AG08396 (cell line): ENCODE data around the gene CDC25C.
A peak's percentile ranks its signal among the peaks of the same experiment; 100 is the strongest.

Experiments
- DNase-seq: peaks from one replicate; pipeline ENCODE4 v3.0.0; 2012; ENCODE audit warnings: low spot score, mixed read lengths

The CDC25C gene

DNA sequence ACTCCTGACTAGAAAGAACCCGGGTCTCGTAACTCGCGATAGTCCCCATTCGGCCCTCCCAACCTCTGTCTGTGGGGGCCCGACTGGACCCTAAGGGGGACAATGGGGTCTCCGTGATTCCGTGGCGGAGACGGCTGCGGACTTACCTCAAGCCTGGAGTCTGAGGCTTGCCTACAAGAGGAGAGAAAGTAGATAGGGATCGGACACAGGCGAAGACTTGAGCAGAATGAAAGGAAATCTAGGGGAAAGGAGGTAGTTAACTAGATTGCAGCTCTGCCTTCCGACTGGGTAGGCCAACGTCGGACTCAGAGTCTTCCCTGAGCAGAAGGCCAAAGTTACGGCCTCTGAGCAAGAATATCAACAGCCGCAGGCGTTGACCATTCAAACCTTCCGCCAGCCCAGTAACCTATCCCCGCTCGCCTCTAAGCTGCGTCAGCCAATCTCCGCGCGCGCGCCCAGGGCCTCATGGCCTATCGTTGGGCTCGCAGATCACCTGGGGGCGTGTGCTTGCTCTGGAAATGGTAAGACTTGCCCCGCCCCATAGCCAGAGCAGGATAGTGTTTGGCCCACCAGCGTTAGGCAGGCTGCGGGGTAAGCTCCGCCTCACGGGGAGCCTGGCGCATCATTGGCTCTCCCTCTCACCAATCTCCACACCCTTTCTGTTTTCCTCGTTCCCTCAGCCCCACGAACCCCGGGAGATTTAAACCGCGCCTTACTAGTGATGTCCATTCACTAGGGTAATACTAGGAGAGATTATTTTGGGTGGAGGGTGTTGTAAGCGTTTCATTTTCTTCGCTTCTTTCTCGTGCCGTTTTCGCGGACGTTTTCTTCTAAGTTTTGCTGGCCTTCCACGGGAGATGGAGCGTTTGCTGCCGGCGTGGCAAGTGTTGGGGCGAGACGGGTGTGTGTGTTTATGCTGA lies at the start of gene CDC25C:
Gene CDC25C, minus strand, starts transcription at position 356 of the 920 bp plus-strand sequence. CDS start 624 bp downstream, outside the sequence.
- peak; percentile 97 for DNase-seq

DNA sequence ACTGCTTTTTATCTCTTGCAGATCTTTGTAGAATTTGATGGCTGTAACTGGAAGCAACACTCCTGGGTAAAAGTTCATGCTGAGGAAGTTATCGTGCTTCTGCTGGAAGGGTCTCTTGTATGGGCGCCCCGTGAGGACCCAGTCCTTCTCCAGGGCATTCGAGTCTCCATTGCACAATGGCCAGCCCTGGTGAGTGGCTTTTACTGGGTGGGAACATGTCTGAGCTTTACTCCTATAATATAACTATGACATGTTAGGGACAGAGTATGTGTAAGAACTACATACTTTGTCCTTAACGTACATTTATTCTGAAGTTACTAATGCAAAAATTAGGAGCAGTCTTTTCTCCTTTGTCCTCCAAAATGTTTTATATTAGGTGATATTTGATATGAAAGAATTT lies 41.0 kb upstream of the CDC25C start:
- DNase-seq = no peak

DNA sequence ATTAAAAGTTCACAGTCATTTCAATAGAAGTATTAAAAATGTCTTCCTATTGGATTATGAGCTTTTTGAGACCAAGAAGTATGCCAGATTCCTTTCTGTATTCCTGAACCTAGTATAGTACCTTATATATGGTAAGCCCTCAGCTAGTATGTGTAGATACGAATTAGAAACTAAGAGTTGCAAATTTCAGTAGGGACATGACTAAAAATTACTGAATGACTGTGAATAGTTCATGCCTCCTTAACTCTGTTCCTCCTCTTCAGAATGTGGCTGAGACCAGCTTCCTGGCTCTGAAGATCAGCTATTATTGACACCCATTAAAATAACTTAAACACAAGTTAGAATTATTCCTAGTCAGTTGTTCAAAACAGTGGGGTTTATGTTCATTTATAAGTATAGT lies 40.6 kb upstream of the CDC25C start:
- DNase-seq = no peak

DNA sequence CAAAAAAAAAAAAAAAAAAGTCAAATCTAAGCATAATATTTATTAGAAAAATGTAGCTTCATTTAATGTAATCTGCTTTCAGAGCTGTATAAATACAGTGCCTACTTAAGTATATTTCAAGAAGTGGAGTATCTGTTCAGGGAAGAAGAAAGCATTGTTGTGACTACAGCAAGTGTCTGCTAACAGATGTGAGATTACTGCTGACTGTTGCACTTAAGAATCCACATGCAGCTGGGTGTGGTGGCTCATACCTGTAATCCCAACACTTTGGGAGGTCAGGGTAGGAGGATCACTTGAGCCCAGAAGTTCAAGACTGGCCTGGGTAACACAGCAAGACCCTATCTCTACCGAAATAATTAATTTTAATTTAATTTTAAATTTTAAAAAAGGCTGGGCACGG lies 39.9 kb upstream of the CDC25C start:
- no peak for DNase-seq

DNA sequence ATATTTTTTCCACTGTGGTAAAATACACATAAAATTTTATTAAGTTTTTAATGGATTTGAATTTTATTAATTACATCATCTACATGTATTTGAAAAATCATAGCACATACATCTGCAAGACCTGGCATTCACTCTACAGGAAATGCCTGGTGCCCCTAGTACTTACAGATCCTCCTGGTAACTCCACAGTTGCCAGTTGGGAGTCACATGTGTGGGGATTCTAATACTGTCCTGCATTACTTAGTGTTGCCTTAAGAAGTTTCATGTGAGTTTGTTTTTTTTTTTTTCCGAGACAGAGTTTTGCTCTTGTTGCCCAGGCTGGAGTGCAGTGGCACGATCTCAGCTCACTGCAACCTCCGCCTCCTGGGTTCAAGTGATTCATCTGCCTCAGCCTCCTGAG lies 38.9 kb upstream of the CDC25C start:
- DNase-seq = no peak

DNA sequence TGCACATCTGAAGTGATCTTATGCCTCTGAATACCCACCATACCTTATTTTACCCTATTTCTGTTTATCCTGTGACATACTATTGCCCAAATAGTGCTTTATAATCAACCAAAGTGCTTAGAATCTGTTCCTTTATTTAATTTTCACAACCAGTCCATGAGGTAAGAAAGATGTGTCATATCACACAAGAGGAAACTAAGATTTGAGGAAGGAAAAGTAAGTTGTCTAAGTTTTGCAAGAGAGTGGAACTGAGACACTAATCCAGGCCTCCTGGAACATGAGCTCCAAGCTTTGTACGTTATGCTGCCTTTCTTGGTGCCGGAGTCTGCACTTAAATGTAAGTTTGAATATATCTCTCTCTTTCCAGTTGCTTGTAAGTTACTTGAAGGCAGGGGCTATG lies 38.1 kb upstream of the CDC25C start:
- DNase-seq = no peak

DNA sequence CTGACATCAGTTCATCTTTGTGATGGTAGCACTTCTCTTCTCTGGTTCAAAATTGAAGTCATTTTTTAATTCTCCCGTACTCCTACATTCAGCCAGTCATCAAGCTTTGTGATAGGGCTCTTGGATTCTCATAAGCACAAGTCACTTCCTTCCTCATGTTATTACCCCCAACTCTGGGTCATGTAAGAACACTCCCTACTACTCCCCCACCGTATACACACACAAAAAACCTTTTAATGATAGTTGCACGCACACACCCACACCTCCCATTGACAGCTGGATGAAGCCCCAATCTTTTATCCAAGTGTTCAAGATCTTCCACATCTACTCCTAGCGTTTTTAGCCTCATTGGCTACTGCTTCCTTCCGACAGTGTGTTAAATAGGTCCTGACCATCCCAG lies 37.7 kb upstream of the CDC25C start:
- no peak for DNase-seq

DNA sequence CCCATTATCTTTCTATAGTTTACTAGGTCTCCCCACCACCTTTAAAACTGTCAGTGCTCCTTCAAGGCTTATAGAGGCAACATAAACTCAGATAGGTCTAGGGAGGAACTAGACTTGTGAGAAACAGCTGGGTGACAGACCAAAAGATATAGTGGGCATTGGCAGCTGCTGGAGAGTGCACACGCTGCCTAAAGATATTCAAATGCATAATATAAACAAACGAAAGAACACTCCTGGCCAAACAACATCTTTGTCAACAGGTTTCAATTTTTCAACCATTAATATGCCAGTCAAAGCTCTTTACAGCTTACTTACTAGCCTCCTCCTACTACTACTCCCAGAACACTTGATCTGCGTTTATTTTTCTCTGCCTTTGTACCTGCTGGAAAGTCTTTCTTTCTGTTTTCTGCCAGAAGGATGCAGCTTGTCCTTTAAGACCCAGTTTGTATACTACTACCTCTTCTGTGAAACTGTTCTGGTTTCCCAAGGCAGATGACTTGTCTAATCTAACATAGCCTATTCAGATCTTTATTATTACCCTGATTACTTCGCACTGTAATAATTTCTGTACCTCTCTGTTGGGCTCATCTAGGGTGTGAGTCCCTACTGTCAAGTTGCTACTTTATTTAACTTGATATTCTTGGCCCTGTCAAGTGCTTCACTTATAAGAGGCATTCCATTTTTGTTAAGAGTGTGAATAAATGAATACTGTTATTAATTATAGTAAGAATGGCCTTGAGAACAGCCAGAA lies 35.2 kb upstream of the CDC25C start:
- no peak for DNase-seq

DNA sequence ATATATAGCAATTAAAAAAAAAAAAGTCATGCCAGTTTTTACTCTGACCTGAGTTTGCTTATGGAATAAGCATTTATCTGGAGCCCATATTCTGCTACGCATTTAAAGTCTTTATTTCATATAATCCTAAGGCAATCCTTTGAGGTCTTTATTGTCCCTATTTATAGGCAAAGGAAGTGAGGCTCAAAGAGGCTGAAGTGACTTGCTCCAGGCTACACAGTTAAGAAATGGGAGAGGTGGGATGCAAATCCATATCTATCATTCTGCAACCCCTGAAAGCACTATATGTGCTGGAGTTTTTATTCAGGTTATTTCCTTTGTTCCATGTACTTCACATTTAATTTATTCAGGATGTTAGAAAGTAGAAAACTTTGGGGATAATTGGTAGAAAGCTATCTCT lies 33.0 kb upstream of the CDC25C start:
- DNase-seq = no peak

DNA sequence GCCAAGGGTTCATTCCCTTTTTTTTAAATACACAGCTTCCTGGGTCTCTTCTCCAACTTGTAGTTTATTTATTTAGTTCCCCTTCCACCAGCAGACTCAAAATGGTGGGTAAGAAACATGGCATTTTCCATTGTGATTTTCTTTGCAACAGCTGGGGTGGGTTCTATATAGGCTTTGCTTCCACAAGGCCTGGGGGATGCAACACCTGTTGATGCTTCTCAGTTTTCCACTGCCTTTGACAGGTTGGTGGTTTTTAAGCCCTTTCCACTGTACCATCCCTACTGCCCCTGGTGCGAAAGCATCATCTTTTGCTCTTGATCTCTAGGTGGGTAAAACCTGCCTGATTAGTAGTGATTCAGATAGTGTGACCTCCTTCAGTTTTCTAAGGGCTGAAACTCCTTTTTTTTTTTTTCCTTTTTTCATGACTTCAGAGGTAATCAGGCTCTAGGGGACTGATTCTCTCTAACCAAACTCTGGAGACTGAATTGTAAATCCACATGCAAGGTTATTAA lies 29.4 kb upstream of the CDC25C start:
- no peak for DNase-seq

DNA sequence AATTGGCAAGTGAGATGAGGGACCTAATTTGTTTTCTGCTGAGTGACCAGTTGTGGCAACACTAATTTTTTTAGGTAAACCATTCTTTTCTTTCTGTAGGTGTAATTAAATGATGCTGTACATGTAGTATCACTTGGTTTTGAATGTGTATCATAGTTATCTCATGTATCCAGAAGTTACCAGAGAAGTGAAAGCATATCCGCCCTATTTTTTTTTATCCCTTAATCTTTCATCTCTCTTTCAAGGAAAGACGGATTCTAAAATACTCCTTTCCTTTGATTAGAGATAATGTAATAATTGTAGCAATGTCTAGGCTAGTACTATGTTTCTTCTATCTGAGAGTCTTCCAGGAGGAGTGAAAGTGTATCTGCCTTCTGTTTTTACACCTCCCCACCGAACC lies 28.0 kb upstream of the CDC25C start:
- DNase-seq = no peak

DNA sequence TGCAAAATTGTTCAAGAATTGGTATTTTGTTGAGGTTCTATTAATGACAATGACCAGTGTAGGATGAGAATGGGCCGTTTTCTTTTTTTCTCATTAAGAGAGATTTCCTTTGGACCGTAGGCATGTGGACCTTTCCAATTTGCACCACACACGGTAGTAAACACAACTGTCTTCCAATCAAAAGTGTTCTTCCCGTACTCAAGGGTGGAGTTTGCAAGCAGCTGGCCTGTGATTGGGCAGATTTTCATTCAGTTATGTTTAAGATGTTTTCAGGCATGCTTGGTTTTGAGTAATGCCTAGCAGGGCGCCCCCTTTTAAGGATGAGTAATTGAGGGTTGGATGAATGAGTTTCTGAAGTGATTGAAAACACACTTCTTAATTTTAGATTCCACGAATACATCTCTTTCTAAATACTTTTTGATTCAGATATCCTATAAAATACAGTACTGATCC lies 23.3 kb upstream of the CDC25C start:
- peak; percentile 84 for DNase-seq

DNA sequence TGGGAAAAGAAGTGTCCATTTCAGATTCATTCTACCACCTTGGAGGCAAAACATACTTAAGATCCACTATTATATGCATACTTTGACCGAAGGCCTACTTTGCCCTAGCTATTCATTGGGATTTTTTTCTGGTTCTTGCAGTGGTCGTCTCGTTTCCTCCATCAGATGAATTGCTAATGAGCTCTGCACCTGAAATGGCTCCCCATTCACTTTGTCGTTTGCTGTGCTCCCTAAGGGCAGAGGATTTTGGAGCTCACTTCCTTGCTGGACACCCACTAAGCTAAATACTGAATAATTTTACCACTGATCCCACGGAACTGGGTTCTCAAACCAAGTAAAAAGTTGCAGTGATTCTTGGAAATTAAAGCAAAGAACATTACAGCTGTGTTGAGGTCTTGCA lies 22.8 kb upstream of the CDC25C start:
- DNase-seq = no peak

DNA sequence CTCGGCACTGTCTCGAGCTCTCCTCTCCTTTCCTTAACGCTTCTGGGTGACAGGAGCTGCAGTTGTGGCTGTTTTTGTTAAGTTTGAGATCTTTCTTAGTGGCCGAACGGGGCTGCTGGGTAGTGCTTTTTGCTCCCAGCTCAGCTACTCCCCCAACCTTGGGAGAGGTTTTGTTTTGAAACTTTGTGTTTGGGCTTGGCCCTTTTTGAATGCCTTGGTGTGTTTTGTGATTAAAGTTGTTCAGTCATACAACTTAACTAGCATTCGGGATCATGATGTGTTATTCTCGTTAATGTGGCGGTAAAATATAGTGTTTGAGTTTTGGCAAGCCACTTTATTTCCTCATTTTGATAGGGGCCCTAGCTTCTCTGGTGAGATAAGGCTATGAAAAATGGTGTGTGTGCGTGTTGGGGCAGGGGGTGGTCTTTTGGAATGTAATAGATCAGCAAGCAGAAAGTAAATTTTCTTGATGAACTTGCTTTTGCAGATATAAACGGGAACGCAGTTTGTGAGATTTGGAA lies 22.0 kb upstream of the CDC25C start:
- DNase-seq = peak; percentile 45

DNA sequence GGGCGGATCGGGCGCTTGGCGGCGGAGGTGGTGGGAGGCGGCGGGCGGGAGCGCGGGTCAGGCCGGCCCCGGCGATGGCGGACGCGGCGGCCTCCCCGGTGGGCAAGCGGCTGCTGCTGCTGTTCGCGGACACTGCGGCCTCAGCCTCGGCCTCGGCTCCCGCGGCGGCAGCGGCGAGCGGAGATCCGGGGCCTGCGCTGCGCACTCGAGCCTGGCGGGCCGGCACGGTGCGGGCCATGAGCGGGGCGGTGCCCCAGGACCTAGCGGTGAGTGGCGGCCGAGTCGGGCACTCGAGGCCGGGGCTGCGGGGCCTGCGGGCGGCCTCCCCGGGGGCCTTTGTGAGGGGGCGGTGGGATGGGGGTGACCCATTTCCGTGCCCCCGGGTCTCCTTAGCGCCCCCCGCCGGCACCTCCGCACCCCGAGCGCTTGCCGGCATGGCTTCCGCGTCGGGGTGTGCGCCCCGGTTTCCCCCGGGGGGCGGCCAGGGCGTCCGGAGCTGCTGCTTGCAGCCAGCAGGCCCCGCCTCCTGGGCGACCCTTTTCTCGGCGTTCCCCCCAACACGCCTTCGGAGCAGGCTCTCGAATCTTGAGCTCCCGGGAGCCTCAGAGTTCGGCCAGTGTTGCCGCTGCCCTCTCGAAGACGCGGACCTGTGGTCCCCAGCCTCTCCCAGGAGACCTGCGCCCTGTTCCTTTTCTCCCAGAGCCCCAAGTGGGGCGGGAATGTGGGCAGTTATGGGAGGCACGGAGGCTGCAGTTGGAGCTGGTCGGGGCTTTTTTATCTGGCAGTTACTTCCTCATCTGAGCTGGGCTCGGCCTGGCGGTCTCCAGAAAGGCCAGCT lies 21.3 kb upstream of the CDC25C start:
- DNase-seq = peak; percentile 58

DNA sequence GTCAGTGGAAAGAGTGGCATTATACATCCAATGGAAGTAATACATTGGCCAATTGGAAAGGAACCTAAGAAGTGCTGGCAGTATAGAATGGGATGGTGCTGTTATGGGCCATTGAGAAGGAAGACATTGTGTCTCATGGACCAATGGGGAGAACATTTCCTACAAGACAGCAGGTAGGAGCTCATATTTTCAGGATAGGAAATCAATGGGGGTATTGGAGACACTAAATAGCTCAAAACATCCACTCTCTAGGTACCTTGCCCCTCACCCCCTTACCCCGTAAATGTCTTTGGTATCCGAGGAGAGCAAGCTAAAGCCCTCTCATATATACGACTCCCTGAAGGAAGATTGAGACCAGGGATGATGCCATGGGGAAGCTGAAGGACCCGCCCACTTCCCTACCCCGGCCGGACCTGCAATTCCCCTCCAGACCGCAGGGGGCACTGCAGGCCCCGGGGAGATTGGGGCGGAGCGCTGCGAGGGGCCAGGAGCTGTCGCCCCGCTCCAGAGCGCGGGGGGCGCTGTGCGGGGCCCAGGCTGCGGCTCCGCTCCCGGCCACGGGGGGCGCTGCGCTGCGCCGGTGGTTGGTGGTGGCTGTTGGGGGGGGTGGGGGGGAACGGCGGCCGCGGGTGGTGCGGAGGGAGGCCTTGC lies 20.6 kb upstream of the CDC25C start, which contains the start of gene KDM3B:
Gene KDM3B, plus strand, starts transcription at position 615 of the 651 bp plus-strand sequence. CDS start 111 bp downstream, outside the sequence.
- peak; percentile 97 for DNase-seq

DNA sequence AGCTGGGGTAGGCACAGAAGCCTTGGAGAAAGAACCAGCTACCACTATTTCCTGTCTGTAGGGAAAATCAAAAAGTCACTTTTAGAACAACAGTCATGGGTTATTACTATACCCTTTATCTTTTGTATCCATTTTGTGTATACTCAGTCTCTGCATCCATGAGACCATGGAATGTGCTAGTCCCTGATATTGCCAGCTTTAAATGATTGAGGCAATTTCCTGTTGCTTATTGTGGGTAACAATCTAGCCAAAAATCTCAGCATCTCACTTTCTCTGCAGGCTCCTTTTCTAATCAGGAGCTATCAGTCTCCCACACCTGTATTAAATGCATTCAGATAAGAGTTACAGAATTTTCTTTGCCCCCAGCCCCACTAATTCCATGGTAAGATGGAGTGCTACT lies 19.9 kb upstream of the CDC25C start:
- DNase-seq = no peak

DNA sequence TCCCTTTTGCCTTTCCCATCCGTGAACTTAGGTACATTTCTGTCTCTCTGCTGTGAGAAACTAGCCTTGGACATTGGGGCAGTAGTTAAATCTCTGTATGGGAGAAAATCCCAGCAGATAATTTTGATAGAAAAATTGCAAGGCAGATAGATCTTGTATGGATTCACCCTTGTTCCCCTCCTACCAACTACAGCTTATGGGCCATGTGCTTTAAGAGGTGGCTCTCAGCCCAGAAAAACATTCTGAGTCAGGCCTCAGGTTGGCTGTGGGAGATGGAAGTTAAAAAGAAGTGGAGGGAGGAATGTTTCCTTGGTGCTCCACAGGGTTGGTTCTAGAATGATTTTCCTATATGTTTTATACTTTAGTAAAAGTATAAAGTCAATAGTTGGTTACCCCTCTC lies 19.5 kb upstream of the CDC25C start:
- peak; percentile 61 for DNase-seq

DNA sequence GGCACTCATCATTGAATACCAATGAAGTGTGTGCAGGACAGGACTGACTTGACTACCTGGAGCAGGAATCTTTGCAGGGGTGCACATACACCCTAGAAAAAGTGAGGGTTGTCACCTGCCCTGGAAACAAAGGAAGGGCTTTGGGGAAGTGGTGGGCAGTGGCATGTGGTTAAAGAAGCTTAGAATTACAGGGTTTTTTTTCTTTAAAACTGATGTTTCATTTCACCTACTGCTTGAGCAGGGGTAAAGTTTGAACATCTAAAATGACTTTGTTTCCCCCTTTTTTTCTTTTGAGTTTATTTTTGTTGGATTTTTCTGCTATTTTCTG lies 18.9 kb upstream of the CDC25C start:
- DNase-seq = no peak

DNA sequence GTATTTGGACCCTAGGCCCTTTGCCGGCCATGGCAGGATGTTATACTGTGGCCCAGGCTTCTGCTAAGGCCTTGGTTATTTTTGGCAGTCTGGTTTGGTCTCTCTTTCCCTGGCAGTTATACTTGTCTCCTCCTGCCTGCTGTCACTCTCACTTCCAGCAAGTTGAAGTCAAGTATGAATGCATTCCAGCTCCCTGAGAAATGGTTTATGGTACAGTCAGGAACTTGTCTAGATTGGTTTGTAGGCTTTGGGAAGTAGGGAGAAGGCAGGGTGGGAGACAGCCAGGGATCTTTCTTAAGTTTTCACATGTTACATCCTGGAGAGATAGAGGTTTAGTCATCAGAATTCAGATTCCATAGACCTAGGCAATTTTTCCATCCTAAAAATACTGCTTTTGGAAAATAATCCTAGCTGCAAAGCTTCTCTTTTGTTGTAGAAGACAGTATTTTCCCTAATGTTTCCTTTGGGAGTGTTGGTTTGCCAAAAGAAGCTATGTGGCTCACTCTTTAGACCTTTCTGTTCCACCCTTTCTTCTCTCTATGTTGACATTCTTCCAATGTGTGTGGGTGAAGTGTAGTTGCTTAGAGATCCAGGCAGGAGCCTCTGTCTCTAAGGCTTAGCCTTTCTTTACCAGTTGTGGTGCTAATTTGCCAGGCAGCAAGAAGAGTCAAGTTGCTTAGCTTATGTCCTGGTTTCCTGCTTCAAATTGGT lies 18.4 kb upstream of the CDC25C start:
- DNase-seq = peak; percentile 30

DNA sequence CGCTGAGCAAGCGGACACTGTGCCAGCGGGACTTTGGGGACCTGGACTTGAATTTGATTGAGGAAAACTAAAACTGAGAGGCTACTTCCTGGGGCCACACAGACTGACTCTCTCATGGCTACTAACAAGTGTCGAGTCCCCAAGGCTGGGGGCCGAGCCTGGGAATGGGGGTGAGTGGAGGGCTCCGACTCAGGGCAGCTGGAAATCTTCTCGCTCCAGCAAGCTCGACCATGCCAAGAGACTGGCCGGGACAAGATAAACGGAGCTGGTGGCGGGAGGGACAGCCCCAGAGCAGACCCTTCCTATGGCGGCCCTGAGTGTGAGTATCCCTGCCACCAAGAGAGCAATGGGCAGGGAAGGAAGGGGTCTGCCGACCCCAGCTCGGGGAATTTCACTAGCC lies 15.3 kb upstream of the CDC25C start:
- DNase-seq = no peak
